Caki2 (cell line): ENCODE data around the gene SLFN11. TPM values are rescaled to one million over a fixed set of nuclear protein-coding genes. Genes with fewer than 3 reads are reported as not detected.
"Not testable (repeated sequence)": the region's sequence is repeated elsewhere in the genome, so short reads cannot be mapped to it uniquely, and the experiment has no call there.

Source experiments
- DNase-seq: peaks from one replicate; pipeline ENCODE4 v3.0.0-alpha.2; 2015; ENCODE audit warnings: low read depth
- in situ Hi-C: cut with HindIII; loops from 2 replicates; pipeline ENCODE4 v1.10.0; 2016; ENCODE audit warnings: low sequenced_read_pairs, low pct_unique_long_range_greater_than_20kb, mixed read lengths
- total RNA-seq: library from RNA; depleted of rRNA; stranded (reverse); fragments of >200 nt; shearing (Covaris generic); gene quantifications from 2 replicates; pipeline ENCODE4 v1.2.3, GENCODE V29; 2014; ENCODE audit warnings: low replicate concordance; rRNA removed

SLFN11 gene
- total RNA-seq, 1 experiment from 2014 or later, result 0.03 TPM

- peak; percentile 41 for DNase-seq
- in situ Hi-C loops, result loop anchor here (25.0 kb wide), 1 partner anchor 224 kb away; the partner anchor contains the start of gene SLFN12L
These were observed 60.4 kb downstream of the SLFN11 start for GRCh38 chr17:35312790-35313711.

GRCh38 chr17:35312346-35312745 is 61.1 kb downstream of the SLFN11 start:
- no peak for DNase-seq
- in situ Hi-C loops, result loop anchor here (25.0 kb wide), 1 partner anchor 225 kb away; the partner anchor contains the start of gene SLFN12L

- in situ Hi-C loops, result loop anchor here (25.0 kb wide), 1 partner anchor 228 kb away; the partner anchor contains the start of gene SLFN12L
- not testable (repeated sequence) for DNase-seq
These were observed 64.1 kb downstream of the SLFN11 start for GRCh38 chr17:35309345-35309744.

Other genes with a start within 250 kb of the SLFN11 start
- gene NLE1, start 231.3 kb downstream of the SLFN11 start, total RNA-seq, result 39.3 and 53.6 TPM in 2 replicates
- gene UNC45B, start 225.8 kb downstream of the SLFN11 start, total RNA-seq, result not detected in 2 replicates
- not detected in 2 replicates for gene SLC35G3, start 179.2 kb downstream of the SLFN11 start, total RNA-seq
- 2.3 and 4.7 TPM in 2 replicates for gene SLFN5, start 130.5 kb downstream of the SLFN11 start, total RNA-seq
- 7.8 and 13.2 TPM in 2 replicates for gene SLFN12, start 58.9 kb upstream of the SLFN11 start, total RNA-seq
- gene SLFN13, start 75.1 kb upstream of the SLFN11 start, total RNA-seq, result 12.8 and 19.0 TPM in 2 replicates
- not detected in 2 replicates for gene SLFN12L, start 164.1 kb upstream of the SLFN11 start, total RNA-seq
- gene SLFN14, start 187.2 kb upstream of the SLFN11 start, total RNA-seq, result not detected in 2 replicates
- gene PEX12, start 204.9 kb upstream of the SLFN11 start, total RNA-seq, result 5.6 and 10.5 TPM in 2 replicates
- gene AP2B1, start 213.7 kb upstream of the SLFN11 start, total RNA-seq, result 118 and 135 TPM in 2 replicates